ENCODE results near the gene EFR3B.
"Not testable (repeated sequence)": the region's sequence is repeated elsewhere in the genome, so short reads cannot be mapped to it uniquely, and the experiment has no call there.

Gene EFR3B

GRCh38 chr2:25073025-25073424, 31.1 kb downstream of the EFR3B start:
- no peak for DNase-seq

- no peak for DNase-seq
Measured at GRCh38 chr2:25073914-25074313, 32.0 kb downstream of the EFR3B start.

- no peak for DNase-seq
Measured at GRCh38 chr2:25074826-25075225, 33.0 kb downstream of the EFR3B start.

- DNase-seq, result no peak
Measured at GRCh38 chr2:25076749-25077148, 34.9 kb downstream of the EFR3B start.

- no peak for DNase-seq
Measured at GRCh38 chr2:25077789-25078169, 35.9 kb downstream of the EFR3B start.

GRCh38 chr2:25078170-25079049, 36.5 kb downstream of the EFR3B start:
- DNase-seq, result peak; percentile 56

GRCh38 chr2:25079050-25079635, 37.3 kb downstream of the EFR3B start:
- no peak for DNase-seq

GRCh38 chr2:25081237-25081790, 39.4 kb downstream of the EFR3B start:
- DNase-seq, result no peak

GRCh38 chr2:25082002-25082622, 40.2 kb downstream of the EFR3B start:
- DNase-seq, result no peak

GRCh38 chr2:25085761-25086560, 44.1 kb downstream of the EFR3B start:
- DNase-seq, result no peak

- no peak for DNase-seq
Measured at GRCh38 chr2:25088817-25089516, 47.1 kb downstream of the EFR3B start.

- DNase-seq, result no peak
Measured at GRCh38 chr2:25089605-25090315, 47.9 kb downstream of the EFR3B start.

- DNase-seq, result no peak
Measured at GRCh38 chr2:25090801-25091200, 48.9 kb downstream of the EFR3B start.

GRCh38 chr2:25091265-25091664, 49.4 kb downstream of the EFR3B start:
- DNase-seq, result no peak

- DNase-seq, result no peak
Measured at GRCh38 chr2:25098056-25098455, 56.2 kb downstream of the EFR3B start.

GRCh38 chr2:25098670-25099486, 57.0 kb downstream of the EFR3B start:
- DNase-seq, result peak; percentile 13

- DNase-seq, result not testable (repeated sequence)
Measured at GRCh38 chr2:25102352-25102751, 60.5 kb downstream of the EFR3B start.

GRCh38 chr2:25103287-25103871, 61.5 kb downstream of the EFR3B start:
- DNase-seq, result peak; percentile 71

- no peak for DNase-seq
Measured at GRCh38 chr2:25104736-25105135, 62.9 kb downstream of the EFR3B start.

Measured in fibroblast of skin of scalp (primary cell).